IPS-18a (cell line): ENCODE data around the gene SNCA.

Experiments
- H3K27ac ChIP-seq: one replicate; pipeline ENCODE4 v1.5.1; 2013; ENCODE audit warnings: low read length
- H3K27me3 ChIP-seq: one replicate; pipeline ENCODE4 v1.6.1; 2013; ENCODE audit warnings: mild to moderate bottlenecking, low read length; ENCODE audit not compliant: control insufficient read depth, insufficient read depth
- H3K36me3 ChIP-seq: one replicate; pipeline ENCODE4 v1.6.1; 2013; ENCODE audit warnings: low read depth, low read length; ENCODE audit not compliant: control insufficient read depth
- H3K4me1 ChIP-seq: one replicate; pipeline ENCODE4 v1.6.1; 2013; ENCODE audit warnings: low read depth, low read length; ENCODE audit not compliant: control insufficient read depth
- H3K4me3 ChIP-seq: one replicate; pipeline ENCODE4 v1.5.1; 2013; ENCODE audit warnings: low read length
- H3K9ac ChIP-seq: one replicate; pipeline ENCODE4 v1.6.1; 2013; ENCODE audit warnings: mild to moderate bottlenecking, low read length, moderate library complexity
- H3K9me3 ChIP-seq: one replicate; pipeline ENCODE4 v1.6.1; 2013; ENCODE audit warnings: low read depth, low read length; ENCODE audit not compliant: control insufficient read depth

The SNCA gene

GRCh38 chr4:89773805-89774204 lies 63.2 kb downstream of the SNCA start:
- no peaks in the 10 kb centered on the region for H3K9me3 ChIP-seq
- H3K36me3 ChIP-seq, result no peaks in the 10 kb centered on the region
- H3K4me3 ChIP-seq, result no peak overlapping the region

GRCh38 chr4:89769856-89770255 lies 67.1 kb downstream of the SNCA start:
- Histone ChIP-seq H3K9me3 (peaks cover 5% of the 10 kb centered on the region), H3K27me3 (no peaks in the 10 kb centered on the region), H3K36me3 (no peaks in the 10 kb centered on the region), H3K4me1 (no peaks in the 10 kb centered on the region), H3K9ac (no peak overlapping the region), H3K27ac (no peak overlapping the region), H3K4me3 (no peak overlapping the region)

More at GRCh38 chr4:89773805-89774204, 63.2 kb downstream of the SNCA start:
- H3K9ac ChIP-seq, result no peak overlapping the region
- H3K27me3 ChIP-seq, result no peaks in the 10 kb centered on the region
- H3K4me1 ChIP-seq, result no peaks in the 10 kb centered on the region
- H3K27ac ChIP-seq, result no peak overlapping the region

GRCh38 chr4:89767924-89768323 lies 69.0 kb downstream of the SNCA start:
- Histone ChIP-seq H3K27ac (no peak overlapping the region), H3K36me3 (no peaks in the 10 kb centered on the region), H3K4me1 (no peaks in the 10 kb centered on the region), H3K9ac (no peak overlapping the region), H3K27me3 (no peaks in the 10 kb centered on the region), H3K9me3 (peaks cover 5% of the 10 kb centered on the region), H3K4me3 (no peak overlapping the region)

GRCh38 chr4:89765966-89766365 lies 71.0 kb downstream of the SNCA start:
- no peak overlapping the region for H3K9ac ChIP-seq
- H3K4me1 ChIP-seq, result no peaks in the 10 kb centered on the region
- H3K9me3 ChIP-seq, result peaks cover 5% of the 10 kb centered on the region
- H3K27me3 ChIP-seq, result no peaks in the 10 kb centered on the region
- no peak overlapping the region for H3K4me3 ChIP-seq
- H3K27ac ChIP-seq, result no peak overlapping the region
- H3K36me3 ChIP-seq, result no peaks in the 10 kb centered on the region

GRCh38 chr4:89765528-89765927 lies 71.4 kb downstream of the SNCA start:
- no peak overlapping the region for H3K27ac ChIP-seq
- no peak overlapping the region for H3K9ac ChIP-seq
- H3K36me3 ChIP-seq, result no peaks in the 10 kb centered on the region
- H3K27me3 ChIP-seq, result no peaks in the 10 kb centered on the region
- no peak overlapping the region for H3K4me3 ChIP-seq
- peaks cover 5% of the 10 kb centered on the region for H3K9me3 ChIP-seq
- H3K4me1 ChIP-seq, result no peaks in the 10 kb centered on the region

- H3K36me3 ChIP-seq, result no peaks in the 10 kb centered on the region
- H3K4me3 ChIP-seq, result no peak overlapping the region
- no peak overlapping the region for H3K9ac ChIP-seq
- H3K27ac ChIP-seq, result no peak overlapping the region
- H3K27me3 ChIP-seq, result no peaks in the 10 kb centered on the region
- no peaks in the 10 kb centered on the region for H3K9me3 ChIP-seq
- no peaks in the 10 kb centered on the region for H3K4me1 ChIP-seq
Measured at GRCh38 chr4:89762311-89762710, 74.7 kb downstream of the SNCA start.

- H3K9ac ChIP-seq, result no peak overlapping the region
- no peaks in the 10 kb centered on the region for H3K9me3 ChIP-seq
- H3K4me1 ChIP-seq, result no peaks in the 10 kb centered on the region
- no peak overlapping the region for H3K27ac ChIP-seq
- no peaks in the 10 kb centered on the region for H3K36me3 ChIP-seq
- no peak overlapping the region for H3K4me3 ChIP-seq
- H3K27me3 ChIP-seq, result no peaks in the 10 kb centered on the region
Measured at GRCh38 chr4:89759426-89759825, 77.5 kb downstream of the SNCA start.

- no peak overlapping the region for H3K9ac ChIP-seq
- no peaks in the 10 kb centered on the region for H3K9me3 ChIP-seq
- no peaks in the 10 kb centered on the region for H3K36me3 ChIP-seq
- no peaks in the 10 kb centered on the region for H3K4me1 ChIP-seq
- no peak overlapping the region for H3K4me3 ChIP-seq
- H3K27me3 ChIP-seq, result no peaks in the 10 kb centered on the region
- H3K27ac ChIP-seq, result no peak overlapping the region
Measured at GRCh38 chr4:89757154-89757719, 79.7 kb downstream of the SNCA start.

GRCh38 chr4:89755220-89755619 lies 81.7 kb downstream of the SNCA start:
- Histone ChIP-seq H3K9ac (no peak overlapping the region), H3K4me1 (no peaks in the 10 kb centered on the region), H3K9me3 (no peaks in the 10 kb centered on the region), H3K27ac (no peak overlapping the region), H3K36me3 (no peaks in the 10 kb centered on the region), H3K4me3 (no peak overlapping the region), H3K27me3 (no peaks in the 10 kb centered on the region)

GRCh38 chr4:89754531-89754930 lies 82.4 kb downstream of the SNCA start:
- no peak overlapping the region for H3K9ac ChIP-seq
- no peaks in the 10 kb centered on the region for H3K27me3 ChIP-seq
- H3K27ac ChIP-seq, result no peak overlapping the region
- no peaks in the 10 kb centered on the region for H3K9me3 ChIP-seq
- H3K36me3 ChIP-seq, result no peaks in the 10 kb centered on the region
- H3K4me1 ChIP-seq, result no peaks in the 10 kb centered on the region
- H3K4me3 ChIP-seq, result no peak overlapping the region

GRCh38 chr4:89753601-89754066 lies 83.3 kb downstream of the SNCA start:
- Histone ChIP-seq H3K4me1 (no peaks in the 10 kb centered on the region), H3K9me3 (no peaks in the 10 kb centered on the region), H3K27ac (no peak overlapping the region), H3K27me3 (no peaks in the 10 kb centered on the region), H3K36me3 (no peaks in the 10 kb centered on the region), H3K4me3 (no peak overlapping the region), H3K9ac (no peak overlapping the region)

- H3K27me3 ChIP-seq, result no peaks in the 10 kb centered on the region
- H3K27ac ChIP-seq, result no peak overlapping the region
- no peaks in the 10 kb centered on the region for H3K36me3 ChIP-seq
- H3K9me3 ChIP-seq, result no peaks in the 10 kb centered on the region
- H3K9ac ChIP-seq, result no peak overlapping the region
- no peak overlapping the region for H3K4me3 ChIP-seq
- no peaks in the 10 kb centered on the region for H3K4me1 ChIP-seq
Measured at GRCh38 chr4:89752932-89753598, 83.9 kb downstream of the SNCA start.
